GM12878 (cell line): ENCODE measurements around the gene OCA2. TPM values are rescaled to one million over a fixed set of nuclear protein-coding genes. Genes with fewer than 3 reads are reported as not detected.

Experiments used
- ATAC-seq: fragments of 200-7000 bp; cut with Tn5 transposase; 3 replicates; pipeline ENCODE4 v1.9.1; 2020; ENCODE audit warnings: mild to moderate bottlenecking, moderate library complexity
- BruUV-seq: library from RNA; stranded (reverse); fragments of 400-500 nt; replicated peaks from 2 replicates; lab custom pipeline; 2021; lab: Mats Ljungman, UMichigan
- CTCF ChIA-PET: fragments of 300-600 bp; sonication (Branson Sonifier 250); formaldehyde crosslinking; extraction: SDS; loops from one replicate; lab custom pipeline; 2021; ENCODE audit warnings: inconsistent platforms; lab: Yijun Ruan, JAX
- POLR2A ChIA-PET: fragments of 350-600 bp; formaldehyde crosslinking; extraction: SDS; loops from one replicate; lab custom pipeline; 2021; ENCODE audit warnings: inconsistent platforms; lab: Charles Lee
- RAD21 ChIA-PET: fragments of 300-600 bp; sonication (Branson Sonifier 250); formaldehyde crosslinking; loops from one replicate; lab custom pipeline; 2023; ENCODE audit warnings: antibody characterized with exemption; ENCODE audit not compliant: unreplicated experiment; lab: Charles Lee
- SMC1A ChIA-PET: fragments of 300-600 bp; sonication (Branson Sonifier 250); formaldehyde crosslinking; loops from one replicate; lab custom pipeline; 2023; ENCODE audit not compliant: unreplicated experiment, uncharacterized antibody; lab: Charles Lee
- DNase-seq: peaks from one replicate; pipeline ENCODE4 v3.0.0-alpha.2; 2011; ENCODE audit warnings: low read depth, low spot score
- FAIRE-seq: peaks from 3 replicates; lab custom pipeline; 2011; peaks lifted over from hg19 to GRCh38; lab: Jason Lieb, UNC
- H2AFZ ChIP-seq: 2 replicates; pipeline ENCODE4 v1.6.0; 2011; ENCODE audit warnings: low read depth, low read length, control low read depth; ENCODE audit not compliant: control insufficient read depth
- H3K27ac ChIP-seq: 2 replicates; pipeline ENCODE4 v1.5.1; 2011; ENCODE audit warnings: control low read depth; ENCODE audit not compliant: control insufficient read depth, insufficient read depth
- H3K27me3 ChIP-seq, 2 experiments: replicated peaks in 1 of 2; 2 replicates each; pipeline versions ENCODE4 v1.6.0 to v1.6.1; 2011; ENCODE audit warnings: low read length in 1 of 2; ENCODE audit not compliant: control insufficient read depth in 2 of 2, insufficient read depth in 2 of 2
- H3K36me3 ChIP-seq, 2 experiments: 2 replicates each; pipeline ENCODE4 v1.5.1; 2011; ENCODE audit warnings: low read length in 1 of 2; ENCODE audit not compliant: control insufficient read depth in 2 of 2, insufficient read depth in 2 of 2
- H3K4me1 ChIP-seq: 2 replicates; pipeline ENCODE4 v1.6.1; 2011; ENCODE audit warnings: mild to moderate bottlenecking, low read length, moderate library complexity, mixed read lengths; ENCODE audit not compliant: control insufficient read depth, insufficient read depth
- H3K4me2 ChIP-seq: 2 replicates; pipeline ENCODE4 v1.6.0; 2011; ENCODE audit warnings: control low read depth; ENCODE audit not compliant: control insufficient read depth, insufficient read depth
- H3K4me3 ChIP-seq: fragments of 200-600 bp; sonication (generic); 2 replicates; pipeline ENCODE4 v1.5.1; 2016
- H3K79me2 ChIP-seq: 2 replicates; pipeline ENCODE4 v1.6.0; 2011; ENCODE audit warnings: low read length; ENCODE audit not compliant: control insufficient read depth, insufficient read depth
- H3K9ac ChIP-seq: 2 replicates; pipeline ENCODE4 v1.8.0; 2011; ENCODE audit warnings: low read length, control low read depth, mixed read lengths; ENCODE audit not compliant: control insufficient read depth, insufficient read depth
- H3K9me3 ChIP-seq: replicated peaks from 3 replicates; pipeline ENCODE4 v1.5.1; 2011; ENCODE audit warnings: mild to moderate bottlenecking, low read length; ENCODE audit not compliant: control insufficient read depth, insufficient read depth
- H4K20me1 ChIP-seq: 2 replicates; pipeline ENCODE4 v1.6.0; 2011; ENCODE audit not compliant: control insufficient read depth, insufficient read depth
- CEBPB ChIP-seq, 2 experiments: fragments of 150-350 bp in 1 of 2; IDR thresholded peaks; 2 replicates each; pipeline ENCODE4 v1.6.1; 2012 to 2014; ENCODE audit warnings: low read depth in 2 of 2, low read length in 2 of 2, borderline replicate concordance in 1 of 2, inconsistent platforms in 1 of 2
- NR2C1 ChIP-seq: fragments of 450-650 bp; IDR thresholded peaks from 2 replicates; pipeline ENCODE4 v1.6.1; 2017; ENCODE audit warnings: antibody characterized with exemption, mild to moderate bottlenecking, moderate library complexity
- POU2F2 ChIP-seq: IDR thresholded peaks from 3 replicates; pipeline ENCODE4 v1.6.1; 2011; ENCODE audit warnings: low read depth, mild to moderate bottlenecking, low read length, borderline replicate concordance
- YY1 ChIP-seq: IDR thresholded peaks from 2 replicates; pipeline ENCODE4 v1.6.1; 2011; ENCODE audit warnings: low read depth, mild to moderate bottlenecking, low read length
- ZZZ3 ChIP-seq: IDR thresholded peaks from 2 replicates; pipeline ENCODE4 v1.6.1; 2011; ENCODE audit warnings: low read depth; ENCODE audit not compliant: control insufficient read depth, insufficient read length
- WGBS: methylation state at CpG from one replicate; pipeline ENCODE4 v1.1.6; 2016; ENCODE audit warnings: low lambda C conversion rate; ENCODE audit not compliant: insufficient replicate concordance, insufficient coverage; ENCODE audit errors: missing lambda C conversion rate; 5-methylcytosine and 5-hydroxymethylcytosine counted together
- in situ Hi-C: fragments of 300-500 bp; cut with MboI; formaldehyde crosslinking; loops from 9 replicates; pipeline ENCODE4 v1.14.3; 2018; ENCODE audit warnings: mixed read lengths
- intact Hi-C: fragments of 100-400 bp; cut with micrococcal nuclease; formaldehyde crosslinking; loops from one replicate; pipeline ENCODE4 v1.14.2; 2022; ENCODE audit not compliant: unreplicated experiment
- polyA plus RNA-seq, 11 experiments: library from polyadenylated mRNA; depleted of rRNA in 4 of 11; unstranded in 6 of 11; stranded (reverse) in 5 of 11; fragments of >200 nt; fragmentation: Nextera tagmentation in 4 of 11; fragmentation: Illumina TruSeq in 1 of 11; extraction: Ambion mirVana in 4 of 11; extraction: Trizol in 1 of 11; gene quantifications; 1 replicate in 1 of 11; 2 replicates in 10 of 11; pipeline versions ENCODE4 v1.2.1 to v1.2.3, GENCODE V29; 2011 to 2016; ENCODE audit warnings: inconsistent platforms in 2 of 11, missing spikeins in 2 of 11, low read depth in 1 of 11
- total RNA-seq, 4 experiments: library from RNA; depleted of rRNA in 3 of 4; stranded (reverse); fragments of >200 nt in 3 of 4; fragmentation: Illumina TruSeq in 1 of 4; extraction: Trizol in 1 of 4; gene quantifications; 2 replicates each; pipeline versions ENCODE4 v1.2.1 to v1.2.3, GENCODE V29; 2013 to 2021
- TF ChIP-seq, protein P1 (sequence below): fragments of 450-650 bp; IDR thresholded peaks from 2 replicates; pipeline ENCODE4 v1.6.1; 2018; ENCODE audit warnings: mild to moderate bottlenecking, low read depth, moderate library complexity; ENCODE audit not compliant: partially characterized antibody
- TF ChIP-seq, protein P2 (sequence below): IDR thresholded peaks from 2 replicates; pipeline ENCODE4 v1.6.1; 2012; ENCODE audit warnings: low read depth, low read length, improper control_type of control experiment
- TF ChIP-seq, protein P3 (sequence below): fragments of 450-650 bp; formaldehyde crosslinking; IDR thresholded peaks from 2 replicates; pipeline ENCODE4 v1.4.0; 2022; ENCODE audit warnings: mild to moderate bottlenecking, moderate library complexity

OCA2 gene
- total and polyA plus RNA-seq, 10 of the 15 experiments (the other 5 are each of a cell fraction or from before 2014, with no cell fraction given), result 0.04 to 1.8 TPM; not detected in 8

DNA sequence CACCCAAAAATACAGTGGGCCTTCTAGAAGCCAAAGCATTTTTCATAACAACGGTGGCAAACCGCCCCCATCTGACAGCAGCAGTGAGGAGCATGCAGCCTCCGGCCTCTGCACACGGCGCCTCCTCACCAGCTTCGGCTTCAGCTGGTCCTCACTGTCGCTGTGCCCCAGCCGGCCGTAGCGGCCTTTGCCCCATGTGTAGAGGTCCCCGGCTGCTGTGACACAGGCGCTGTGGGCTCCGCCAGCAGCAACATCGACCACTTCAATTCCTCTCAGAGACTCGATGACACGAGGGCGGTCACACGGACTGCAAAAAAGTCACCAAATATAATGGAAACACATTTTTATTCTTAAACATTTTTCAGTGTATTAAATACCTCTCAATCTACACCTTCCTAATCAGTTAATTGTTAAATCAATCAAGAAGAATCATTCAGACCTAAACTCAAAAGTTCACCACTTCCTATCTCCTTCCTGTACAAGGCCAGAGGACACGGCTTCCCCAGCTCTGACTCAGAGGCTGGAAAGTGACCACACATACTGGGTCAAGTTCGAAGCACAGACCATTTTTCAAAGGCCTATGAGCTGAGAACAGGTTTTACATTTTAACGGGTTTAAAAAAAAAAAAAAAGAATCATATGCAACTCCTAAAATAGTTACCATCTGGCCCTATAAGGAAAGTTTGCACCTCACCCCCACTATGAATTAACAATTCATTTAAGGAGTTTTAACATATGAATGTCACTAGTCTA is 33.6 kb upstream of the OCA2 start:
- FAIRE-seq, result no peak
- no peak for DNase-seq
- H3K9ac ChIP-seq, result no peak overlapping the region
- no peak overlapping the region for H2AFZ ChIP-seq
- CTCF ChIA-PET, result no interaction called here
- RAD21 ChIA-PET, result no interaction called here
- POLR2A ChIA-PET, result no interaction called here
- SMC1A ChIA-PET, result no interaction called here
- TF ChIP-seq ZZZ3 (no peak), CEBPB (IDR thresholded peaks at IDR 0.05; ENCODE audit: borderline replicate concordance in 1 of 2, low read depth in 2 of 2, low read length in 2 of 2) (no peak)
- in situ Hi-C loops (no loop called here), intact Hi-C loops (no loop called here)
- no peak overlapping the region for H3K27ac ChIP-seq
- no peak overlapping the region for H3K4me2 ChIP-seq
- no peaks in the 10 kb centered on the region for H3K79me2 ChIP-seq
- no peak for ATAC-seq
- no TSS peak for BruUV-seq
- 91% methylated on average over 21 of the region's 21 CpGs for WGBS
- H4K20me1 ChIP-seq, result no peaks in the 10 kb centered on the region
- H3K9me3 ChIP-seq, result no peaks in the 10 kb centered on the region
- no peak overlapping the region for H3K4me3 ChIP-seq
- no peaks in the 10 kb centered on the region for H3K4me1 ChIP-seq
- H3K27me3 ChIP-seq, result no peaks in the 10 kb centered on the region
- H3K36me3 ChIP-seq, result peaks cover 10 to 16% of the 10 kb centered on the region in 2 experiments

DNA sequence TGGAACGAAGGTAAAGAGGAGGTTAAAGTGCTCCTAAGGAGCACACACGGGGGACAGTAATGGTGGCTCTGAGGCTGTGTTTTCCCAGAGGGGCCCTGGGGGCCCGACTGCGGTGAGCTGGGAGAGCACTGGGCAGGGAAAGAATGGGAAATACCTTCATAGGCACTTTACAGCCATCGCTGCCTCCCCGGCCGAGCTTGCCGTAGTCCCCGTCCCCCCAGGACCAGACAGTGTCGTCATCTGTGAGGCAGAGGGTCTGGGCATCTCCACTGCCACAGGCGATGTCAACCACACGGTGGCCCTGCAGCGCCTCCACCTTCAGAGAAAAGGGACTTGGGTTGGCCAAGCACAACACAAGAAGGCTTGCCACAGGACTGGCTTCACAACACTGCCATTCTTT is 32.8 kb upstream of the OCA2 start:
- Histone ChIP-seq H4K20me1 (no peaks in the 10 kb centered on the region), H3K4me3 (no peak overlapping the region), H2AFZ (no peak overlapping the region), H3K9me3 (no peaks in the 10 kb centered on the region), H3K4me2 (no peak overlapping the region), H3K27me3 (no peaks in the 10 kb centered on the region), H3K9ac (no peak overlapping the region), H3K4me1 (no peaks in the 10 kb centered on the region), H3K27ac (no peak overlapping the region), H3K79me2 (no peaks in the 10 kb centered on the region), H3K36me3 (peaks cover 10 to 16% of the 10 kb centered on the region in 2 experiments)
- ChIA-PET RAD21 (no interaction called here), POLR2A (no interaction called here), CTCF (no interaction called here), SMC1A (no interaction called here)
- ATAC-seq, result no peak
- no peak for DNase-seq
- intact Hi-C loops, result no loop called here
- no peak for FAIRE-seq
- BruUV-seq, result no TSS peak
- WGBS, result 90% methylated on average over 13 of the region's 13 CpGs
- in situ Hi-C loops, result no loop called here
- TF ChIP-seq, protein P1, sequence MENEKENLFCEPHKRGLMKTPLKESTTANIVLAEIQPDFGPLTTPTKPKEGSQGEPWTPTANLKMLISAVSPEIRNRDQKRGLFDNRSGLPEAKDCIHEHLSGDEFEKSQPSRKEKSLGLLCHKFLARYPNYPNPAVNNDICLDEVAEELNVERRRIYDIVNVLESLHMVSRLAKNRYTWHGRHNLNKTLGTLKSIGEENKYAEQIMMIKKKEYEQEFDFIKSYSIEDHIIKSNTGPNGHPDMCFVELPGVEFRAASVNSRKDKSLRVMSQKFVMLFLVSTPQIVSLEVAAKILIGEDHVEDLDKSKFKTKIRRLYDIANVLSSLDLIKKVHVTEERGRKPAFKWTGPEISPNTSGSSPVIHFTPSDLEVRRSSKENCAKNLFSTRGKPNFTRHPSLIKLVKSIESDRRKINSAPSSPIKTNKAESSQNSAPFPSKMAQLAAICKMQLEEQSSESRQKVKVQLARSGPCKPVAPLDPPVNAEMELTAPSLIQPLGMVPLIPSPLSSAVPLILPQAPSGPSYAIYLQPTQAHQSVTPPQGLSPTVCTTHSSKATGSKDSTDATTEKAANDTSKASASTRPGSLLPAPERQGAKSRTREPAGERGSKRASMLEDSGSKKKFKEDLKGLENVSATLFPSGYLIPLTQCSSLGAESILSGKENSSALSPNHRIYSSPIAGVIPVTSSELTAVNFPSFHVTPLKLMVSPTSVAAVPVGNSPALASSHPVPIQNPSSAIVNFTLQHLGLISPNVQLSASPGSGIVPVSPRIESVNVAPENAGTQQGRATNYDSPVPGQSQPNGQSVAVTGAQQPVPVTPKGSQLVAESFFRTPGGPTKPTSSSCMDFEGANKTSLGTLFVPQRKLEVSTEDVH, result no peak
- no peak for TF ChIP-seq YY1
- TF ChIP-seq, protein P2, sequence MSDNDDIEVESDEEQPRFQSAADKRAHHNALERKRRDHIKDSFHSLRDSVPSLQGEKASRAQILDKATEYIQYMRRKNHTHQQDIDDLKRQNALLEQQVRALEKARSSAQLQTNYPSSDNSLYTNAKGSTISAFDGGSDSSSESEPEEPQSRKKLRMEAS, result no peak
- no peak for TF ChIP-seq POU2F2
- TF ChIP-seq, protein P3, sequence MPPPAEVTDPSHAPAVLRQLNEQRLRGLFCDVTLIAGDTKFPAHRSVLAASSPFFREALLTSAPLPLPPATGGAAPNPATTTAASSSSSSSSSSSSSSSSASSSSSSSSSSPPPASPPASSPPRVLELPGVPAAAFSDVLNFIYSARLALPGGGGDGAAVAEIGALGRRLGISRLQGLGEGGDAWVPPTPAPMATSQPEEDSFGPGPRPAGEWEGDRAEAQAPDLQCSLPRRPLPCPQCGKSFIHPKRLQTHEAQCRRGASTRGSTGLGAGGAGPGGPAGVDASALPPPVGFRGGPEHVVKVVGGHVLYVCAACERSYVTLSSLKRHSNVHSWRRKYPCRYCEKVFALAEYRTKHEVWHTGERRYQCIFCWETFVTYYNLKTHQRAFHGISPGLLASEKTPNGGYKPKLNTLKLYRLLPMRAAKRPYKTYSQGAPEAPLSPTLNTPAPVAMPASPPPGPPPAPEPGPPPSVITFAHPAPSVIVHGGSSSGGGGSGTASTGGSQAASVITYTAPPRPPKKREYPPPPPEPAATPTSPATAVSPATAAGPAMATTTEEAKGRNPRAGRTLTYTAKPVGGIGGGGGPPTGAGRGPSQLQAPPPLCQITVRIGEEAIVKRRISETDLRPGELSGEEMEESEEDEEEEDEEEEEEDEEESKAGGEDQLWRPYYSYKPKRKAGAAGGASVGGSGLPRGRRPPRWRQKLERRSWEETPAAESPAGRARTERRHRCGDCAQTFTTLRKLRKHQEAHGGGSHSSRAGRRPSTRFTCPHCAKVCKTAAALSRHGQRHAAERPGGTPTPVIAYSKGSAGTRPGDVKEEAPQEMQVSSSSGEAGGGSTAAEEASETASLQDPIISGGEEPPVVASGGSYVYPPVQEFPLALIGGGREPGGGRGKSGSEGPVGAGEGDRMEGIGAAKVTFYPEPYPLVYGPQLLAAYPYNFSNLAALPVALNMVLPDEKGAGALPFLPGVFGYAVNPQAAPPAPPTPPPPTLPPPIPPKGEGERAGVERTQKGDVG (CRISPR knock-in tag), result no peak
- no peak for TF ChIP-seq NR2C1
